ACC112 (cell line): Measurements from ENCODE around the gene IGFBP3.
A peak's percentile ranks its signal among the peaks of the same experiment; 100 is the strongest.

ENCODE experiments used
- H2AFZ ChIP-seq: fragments of 200-600 bp; sonication (generic); one replicate; pipeline ENCODE4 v1.6.0; 2017; ENCODE audit warnings: antibody characterized with exemption, low read length; ENCODE audit not compliant: unreplicated experiment
- H3K27ac ChIP-seq: fragments of 200-600 bp; sonication (generic); 2 replicates; pipeline ENCODE4 v1.5.1; 2014; ENCODE audit warnings: low read depth, mild to moderate bottlenecking, antibody characterized with exemption, low read length, moderate library complexity
- H3K27me3 ChIP-seq: fragments of 200-600 bp; sonication (generic); 2 replicates; pipeline ENCODE4 v1.6.1; 2014; ENCODE audit warnings: mild to moderate bottlenecking, antibody characterized with exemption, low read length, moderate library complexity, mixed read lengths; ENCODE audit not compliant: insufficient read depth
- H3K36me3 ChIP-seq: fragments of 200-600 bp; sonication (generic); 2 replicates; pipeline ENCODE4 v1.6.1; 2016; ENCODE audit warnings: mild to moderate bottlenecking, antibody characterized with exemption, low read length, moderate library complexity, mixed read lengths; ENCODE audit not compliant: insufficient read depth
- H3K4me1 ChIP-seq: fragments of 200-600 bp; sonication (generic); one replicate; pipeline ENCODE4 v1.6.1; 2016; ENCODE audit warnings: low read length, mixed read lengths; ENCODE audit not compliant: insufficient read depth, unreplicated experiment, control insufficient read depth
- H3K4me3 ChIP-seq: fragments of 200-600 bp; sonication (generic); 2 replicates; pipeline ENCODE4 v1.5.1; 2014; ENCODE audit warnings: mild to moderate bottlenecking, low read depth, low read length
- H3K79me2 ChIP-seq: fragments of 200-600 bp; sonication (generic); one replicate; pipeline ENCODE4 v1.6.0; 2016; ENCODE audit warnings: low read length; ENCODE audit not compliant: control insufficient read depth, unreplicated experiment, insufficient read depth

Gene IGFBP3

GRCh38 chr7:45892407-45893035, 28.6 kb downstream of the IGFBP3 start:
- Histone ChIP-seq H3K4me3 (no peak overlapping the region), H3K27me3 (peaks cover 11% of the 10 kb centered on the region)

GRCh38 chr7:45891462-45892402, 29.3 kb downstream of the IGFBP3 start:
- H3K4me1 ChIP-seq, result peaks cover 9% of the 10 kb centered on the region
- no peak overlapping the region for H3K27ac ChIP-seq
- peaks cover 11% of the 10 kb centered on the region for H3K27me3 ChIP-seq
- no peaks in the 10 kb centered on the region for H3K36me3 ChIP-seq
- H3K4me3 ChIP-seq, result no peak overlapping the region
- H3K79me2 ChIP-seq, result no peaks in the 10 kb centered on the region
- H2AFZ ChIP-seq, result no peak overlapping the region

More at GRCh38 chr7:45892407-45893035, 28.6 kb downstream of the IGFBP3 start:
- Histone ChIP-seq H3K36me3 (no peaks in the 10 kb centered on the region), H3K79me2 (no peaks in the 10 kb centered on the region), H3K27ac (no peak overlapping the region), H3K4me1 (peaks cover 7% of the 10 kb centered on the region), H2AFZ (no peak overlapping the region)

DNA sequence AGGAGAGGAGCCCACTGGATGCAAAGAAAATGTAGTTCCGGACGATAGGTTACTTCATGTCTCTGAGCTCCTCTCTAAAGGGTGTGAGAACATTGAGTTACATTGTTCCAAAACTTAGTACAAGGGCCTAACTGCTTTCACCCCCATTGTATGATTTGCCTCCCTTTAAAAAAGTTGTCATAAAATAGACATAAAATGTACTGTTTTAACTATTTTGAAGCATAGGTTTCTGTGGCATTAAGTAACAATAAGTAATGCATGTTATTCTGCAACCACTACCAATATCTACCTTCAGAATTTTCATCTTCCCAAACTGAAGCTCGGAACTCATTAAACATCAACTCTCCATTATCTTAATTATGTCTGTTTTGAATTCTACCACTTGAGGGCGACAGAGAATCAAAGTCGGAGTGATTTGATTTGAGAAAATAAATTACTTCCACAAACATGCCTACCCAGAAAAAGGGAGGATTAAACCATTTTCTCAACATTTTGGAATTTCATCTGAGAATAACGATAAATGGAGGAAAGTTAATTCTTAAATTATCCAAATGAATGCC, 30.1 kb downstream of the IGFBP3 start:
- H3K36me3 ChIP-seq, result no peaks in the 10 kb centered on the region
- H3K4me3 ChIP-seq, result no peak overlapping the region
- peaks cover 11% of the 10 kb centered on the region for H3K27me3 ChIP-seq
- H3K27ac ChIP-seq, result no peak overlapping the region
- no peaks in the 10 kb centered on the region for H3K79me2 ChIP-seq
- H3K4me1 ChIP-seq, result peaks cover 16% of the 10 kb centered on the region
- no peak overlapping the region for H2AFZ ChIP-seq

- H3K36me3 ChIP-seq, result no peaks in the 10 kb centered on the region
- H3K4me1 ChIP-seq, result peaks cover 23% of the 10 kb centered on the region
- no peak overlapping the region for H3K4me3 ChIP-seq
- no peaks in the 10 kb centered on the region for H3K79me2 ChIP-seq
- no peak overlapping the region for H3K27ac ChIP-seq
- peaks cover 11% of the 10 kb centered on the region for H3K27me3 ChIP-seq
- H2AFZ ChIP-seq, result no peak overlapping the region
Measured at GRCh38 chr7:45890125-45890901, 30.8 kb downstream of the IGFBP3 start.

GRCh38 chr7:45889367-45890067, 31.6 kb downstream of the IGFBP3 start:
- no peak overlapping the region for H3K27ac ChIP-seq
- no peak overlapping the region for H2AFZ ChIP-seq
- peaks cover 30% of the 10 kb centered on the region for H3K4me1 ChIP-seq
- no peaks in the 10 kb centered on the region for H3K36me3 ChIP-seq
- H3K27me3 ChIP-seq, result peaks cover 11% of the 10 kb centered on the region
- peak overlapping the region; percentile 78; the same call in 1 of the 2 replicates for H3K4me3 ChIP-seq
- no peaks in the 10 kb centered on the region for H3K79me2 ChIP-seq

GRCh38 chr7:45888993-45889366, 32.1 kb downstream of the IGFBP3 start:
- H3K4me3 ChIP-seq, result peak overlapping the region; percentile 78

DNA sequence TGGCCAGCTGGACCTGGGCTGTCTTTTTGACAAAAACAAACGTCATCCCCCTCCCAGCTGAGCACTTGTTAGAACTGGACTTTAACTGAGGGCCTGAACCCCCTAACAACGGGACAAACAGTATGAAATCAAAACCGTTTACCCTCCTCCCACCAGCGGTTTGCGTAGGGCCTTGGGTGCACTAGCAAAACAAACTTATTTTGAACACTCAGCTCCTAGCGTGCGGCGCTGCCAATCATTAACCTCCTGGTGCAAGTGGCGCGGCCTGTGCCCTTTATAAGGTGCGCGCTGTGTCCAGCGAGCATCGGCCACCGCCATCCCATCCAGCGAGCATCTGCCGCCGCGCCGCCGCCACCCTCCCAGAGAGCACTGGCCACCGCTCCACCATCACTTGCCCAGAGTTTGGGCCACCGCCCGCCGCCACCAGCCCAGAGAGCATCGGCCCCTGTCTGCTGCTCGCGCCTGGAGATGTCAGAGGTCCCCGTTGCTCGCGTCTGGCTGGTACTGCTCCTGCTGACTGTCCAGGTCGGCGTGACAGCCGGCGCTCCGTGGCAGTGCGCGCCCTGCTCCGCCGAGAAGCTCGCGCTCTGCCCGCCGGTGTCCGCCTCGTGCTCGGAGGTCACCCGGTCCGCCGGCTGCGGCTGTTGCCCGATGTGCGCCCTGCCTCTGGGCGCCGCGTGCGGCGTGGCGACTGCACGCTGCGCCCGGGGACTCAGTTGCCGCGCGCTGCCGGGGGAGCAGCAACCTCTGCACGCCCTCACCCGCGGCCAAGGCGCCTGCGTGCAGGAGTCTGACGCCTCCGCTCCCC, 32.7 kb downstream of the IGFBP3 start, which contains the start of gene IGFBP1:
Gene IGFBP1, plus strand, starts transcription at position 304 of the 808 bp plus-strand sequence. Its CDS starts 165 bp downstream, at position 469.
- Histone ChIP-seq H3K4me3 (peak within 1 kb of the TSS; percentile 78), H3K4me1 (peaks cover 33% of the 10 kb centered on the region), H3K36me3 (no peaks in the 10 kb centered on the region), H3K79me2 (no peaks in the 10 kb centered on the region), H3K27ac (peak within 1 kb of the TSS; percentile 87; the same call in 1 of the 2 replicates), H3K27me3 (peaks cover 11% of the 10 kb centered on the region), H2AFZ (peak within 1 kb of the TSS; percentile 34)

More at GRCh38 chr7:45888993-45889366, 32.1 kb downstream of the IGFBP3 start:
- no peaks in the 10 kb centered on the region for H3K79me2 ChIP-seq
- no peak overlapping the region for H2AFZ ChIP-seq
- H3K27me3 ChIP-seq, result peaks cover 11% of the 10 kb centered on the region
- peaks cover 33% of the 10 kb centered on the region for H3K4me1 ChIP-seq
- H3K27ac ChIP-seq, result no peak overlapping the region
- H3K36me3 ChIP-seq, result no peaks in the 10 kb centered on the region

DNA sequence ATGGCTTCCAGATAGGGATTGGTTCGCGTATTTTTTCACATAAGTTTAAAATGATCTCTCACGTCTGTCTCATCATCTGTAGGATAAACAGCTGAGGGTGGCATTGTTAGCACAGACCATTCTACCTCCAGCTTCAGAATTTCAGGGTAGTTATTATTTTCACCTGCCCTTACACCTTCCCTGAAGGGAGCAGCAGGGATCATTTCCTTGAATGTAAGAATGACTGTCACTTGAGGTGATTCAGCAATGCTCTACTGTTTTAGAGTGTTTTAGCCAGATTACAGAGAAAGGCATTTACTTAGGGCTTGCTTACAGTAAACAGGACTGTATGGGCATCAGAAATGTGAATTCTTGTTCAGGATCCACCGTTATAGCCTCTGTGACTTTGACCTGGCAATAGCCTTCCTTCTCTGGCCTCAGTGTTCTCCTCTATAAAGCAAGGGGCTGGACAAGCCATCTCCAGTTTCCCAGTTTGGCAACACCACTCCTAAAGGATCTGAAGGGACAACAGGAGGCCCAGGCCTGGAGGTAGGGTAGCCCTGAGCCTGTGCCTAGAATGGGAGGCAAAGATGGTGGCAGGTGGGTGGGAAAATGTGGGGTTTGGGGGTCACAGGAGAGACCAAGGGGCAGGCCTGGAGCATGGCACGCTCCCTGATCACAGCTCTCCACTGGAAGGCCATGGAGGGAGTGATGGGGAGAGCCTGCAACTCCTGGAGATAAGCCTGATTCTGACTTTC, 34.0 kb downstream of the IGFBP3 start:
- peaks cover 11% of the 10 kb centered on the region for H3K27me3 ChIP-seq
- H3K4me1 ChIP-seq, result peaks cover 43% of the 10 kb centered on the region
- H2AFZ ChIP-seq, result no peak overlapping the region
- no peak overlapping the region for H3K4me3 ChIP-seq
- H3K27ac ChIP-seq, result peak overlapping the region; percentile 87; the same call in 1 of the 2 replicates
- H3K36me3 ChIP-seq, result no peaks in the 10 kb centered on the region
- no peaks in the 10 kb centered on the region for H3K79me2 ChIP-seq
